ENCODE data around the gene BCL3.

BCL3 gene

GRCh38 chr19:44744871-44745332 is 3.6 kb upstream of the BCL3 start:
- TF ChIP-seq CTCF (IDR thresholded peaks at IDR 0.05; ENCODE audit: low read depth, low read length) = no peak

GRCh38 chr19:44745341-44745831 is 3.1 kb upstream of the BCL3 start:
- no peak for TF ChIP-seq CTCF (IDR thresholded peaks at IDR 0.05; ENCODE audit: low read depth, low read length)
- no peak overlapping the region for H3K4me3 ChIP-seq (ENCODE audit: low read depth, low read length)

More at GRCh38 chr19:44744871-44745332, 3.6 kb upstream of the BCL3 start:
- no peak overlapping the region for H3K4me3 ChIP-seq (ENCODE audit: low read depth, low read length)

- no peak overlapping the region for H3K4me3 ChIP-seq (ENCODE audit: low read depth, low read length)
- TF ChIP-seq CTCF (IDR thresholded peaks at IDR 0.05; ENCODE audit: low read depth, low read length) = no peak
Measured at GRCh38 chr19:44745887-44746600, 2.5 kb upstream of the BCL3 start.

GRCh38 chr19:44746616-44746945 is 1.9 kb upstream of the BCL3 start:
- TF ChIP-seq CTCF (IDR thresholded peaks at IDR 0.05; ENCODE audit: low read depth, low read length) = no peak
- H3K4me3 ChIP-seq (ENCODE audit: low read depth, low read length) = no peak overlapping the region

GRCh38 chr19:44746946-44747738 is 1.4 kb upstream of the BCL3 start:
- peak overlapping the region; percentile 41 for H3K4me3 ChIP-seq (ENCODE audit: low read depth, low read length)
- TF ChIP-seq CTCF (IDR thresholded peaks at IDR 0.05; ENCODE audit: low read depth, low read length) = no peak

- peak overlapping the region; percentile 41 for H3K4me3 ChIP-seq (ENCODE audit: low read depth, low read length)
- no peak for TF ChIP-seq CTCF (IDR thresholded peaks at IDR 0.05; ENCODE audit: low read depth, low read length)
Measured at GRCh38 chr19:44747739-44748425, 626 bp upstream of the BCL3 start.

All from WI38 (cell line).